ENCODE results near the gene PCSK7. TPM values are rescaled to one million over a fixed set of nuclear protein-coding genes. Genes with fewer than 3 reads are reported as not detected.

Gene PCSK7
- total RNA-seq, 2 donors from 2014 or later: 38.5 to 45.7 TPM

- no peak for TF ChIP-seq POLR2A (IDR thresholded peaks at IDR 0.05)
- TF ChIP-seq POLR2AphosphoS5 (IDR thresholded peaks at IDR 0.05): no peak
- TF ChIP-seq CTCF (IDR thresholded peaks at IDR 0.05): no peak
- intact Hi-C loops (cut with DNase I): loop anchor here (2.0 to 5.0 kb wide), 2 partner anchors 22 to 338 kb away; partner anchors contain the start of gene TAGLN
- peaks cover 6% of the 10 kb centered on the region for H3K4me1 ChIP-seq (replicated peaks)
- peaks cover 5 to 6% of the 10 kb centered on the region in 2 donors for H3K36me3 ChIP-seq
- H3K27me3 ChIP-seq (replicated peaks; ENCODE audit: insufficient read depth): no peaks in the 10 kb centered on the region
- 39% methylated on average over 9 of the region's 9 CpGs for WGBS
- peak overlapping the region; percentile 62 to 78 for H3K27ac ChIP-seq
- DNase-seq (ENCODE audit: low spot score): no peak
- H3K9me3 ChIP-seq: no peaks in the 10 kb centered on the region
- H3K4me3 ChIP-seq: no peak overlapping the region
These were observed 11.3 kb downstream of the PCSK7 start for GRCh38 chr11:117220568-117220967.

- H3K27ac ChIP-seq: peak overlapping the region; percentile 62 to 78
- H3K4me3 ChIP-seq: no peak overlapping the region
- WGBS: 91% methylated on average over 4 of the region's 4 CpGs
- intact Hi-C loops (cut with DNase I): loop anchor here (2.0 to 5.0 kb wide), 2 partner anchors 21 to 338 kb away; partner anchors contain the start of gene TAGLN
- TF ChIP-seq CTCF (IDR thresholded peaks at IDR 0.05): no peak
- TF ChIP-seq POLR2AphosphoS5 (IDR thresholded peaks at IDR 0.05): no peak
- TF ChIP-seq POLR2A (IDR thresholded peaks at IDR 0.05): no peak
- peaks cover 6% of the 10 kb centered on the region for H3K4me1 ChIP-seq (replicated peaks)
- H3K9me3 ChIP-seq: no peaks in the 10 kb centered on the region
- no peaks in the 10 kb centered on the region for H3K27me3 ChIP-seq (replicated peaks; ENCODE audit: insufficient read depth)
- no peak for DNase-seq (ENCODE audit: low spot score)
- H3K36me3 ChIP-seq: peaks cover 5 to 6% of the 10 kb centered on the region in 2 donors
These were observed 11.9 kb downstream of the PCSK7 start for GRCh38 chr11:117219995-117220394.

GRCh38 chr11:117219455-117219854 is 12.4 kb downstream of the PCSK7 start:
- DNase-seq (ENCODE audit: low spot score): no peak
- intact Hi-C loops (cut with DNase I): no loop called here
- H3K36me3 ChIP-seq: peaks cover 5 to 6% of the 10 kb centered on the region in 2 donors

DNA sequence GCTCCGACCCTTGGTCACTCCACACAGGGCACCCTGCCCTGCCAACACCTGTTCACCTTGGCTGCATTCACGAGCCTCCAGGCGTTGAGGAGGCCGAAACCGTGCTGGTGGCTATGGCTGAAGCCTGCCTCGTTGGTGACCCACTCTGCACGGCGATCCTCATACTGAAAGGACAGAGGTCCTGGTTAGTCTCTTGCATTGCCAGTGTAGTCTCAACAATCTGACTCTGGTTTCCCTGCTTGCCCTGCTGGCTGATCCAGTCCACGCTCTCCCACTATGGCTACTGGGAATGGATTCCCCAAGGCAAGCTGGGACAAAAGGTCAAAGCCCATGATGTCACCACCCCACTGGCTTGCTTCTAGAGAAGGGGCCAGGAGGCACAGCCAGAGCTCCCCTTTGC is 12.9 kb downstream of the PCSK7 start:
- H3K9me3 ChIP-seq: no peaks in the 10 kb centered on the region
- DNase-seq (ENCODE audit: low spot score): no peak
- WGBS: 89% methylated on average over 9 of the region's 9 CpGs
- intact Hi-C loops (cut with DNase I): no loop called here
- H3K4me1 ChIP-seq (replicated peaks): peaks cover 6% of the 10 kb centered on the region
- no peaks in the 10 kb centered on the region for H3K27me3 ChIP-seq (replicated peaks; ENCODE audit: insufficient read depth)
- no peak overlapping the region for H3K4me3 ChIP-seq
- H3K36me3 ChIP-seq: peaks cover 5 to 6% of the 10 kb centered on the region in 2 donors
- peak overlapping the region; percentile 62 to 78 for H3K27ac ChIP-seq
- no peak for TF ChIP-seq POLR2A (IDR thresholded peaks at IDR 0.05)
- no peak for TF ChIP-seq CTCF (IDR thresholded peaks at IDR 0.05)
- no peak for TF ChIP-seq POLR2AphosphoS5 (IDR thresholded peaks at IDR 0.05)

More at GRCh38 chr11:117219455-117219854, 12.4 kb downstream of the PCSK7 start:
- TF ChIP-seq CTCF (IDR thresholded peaks at IDR 0.05) (no peak), POLR2A (IDR thresholded peaks at IDR 0.05) (no peak), POLR2AphosphoS5 (IDR thresholded peaks at IDR 0.05) (no peak)
- no peak overlapping the region for H3K4me3 ChIP-seq
- no peaks in the 10 kb centered on the region for H3K9me3 ChIP-seq
- H3K27ac ChIP-seq: peak overlapping the region; percentile 62 to 78
- H3K4me1 ChIP-seq (replicated peaks): peaks cover 6% of the 10 kb centered on the region
- 86% methylated on average over 8 of the region's 8 CpGs for WGBS
- no peaks in the 10 kb centered on the region for H3K27me3 ChIP-seq (replicated peaks; ENCODE audit: insufficient read depth)

All from prostate gland (tissue), 2 donors.